Glutamatergic neuron (in vitro differentiated cells): Measurements from ENCODE around the gene EML5. TPM values are rescaled to one million over a fixed set of nuclear protein-coding genes. Genes with fewer than 3 reads are reported as not detected.

Source experiments
- DNase-seq: peaks from one replicate; pipeline ENCODE4 v3.0.0; 2022
- H3K27ac Mint-ChIP-seq: one replicate; pipeline ENCODE4 v1.8.0; 2020; ENCODE audit warnings: mild to moderate bottlenecking, mixed read lengths, inconsistent platforms; ENCODE audit not compliant: unreplicated experiment
- H3K27me3 Mint-ChIP-seq: one replicate; pipeline ENCODE4 v1.8.0; 2020; ENCODE audit warnings: mild to moderate bottlenecking, moderate library complexity, mixed read lengths, inconsistent platforms; ENCODE audit not compliant: unreplicated experiment
- H3K36me3 Mint-ChIP-seq: one replicate; pipeline ENCODE4 v1.8.0; 2020; ENCODE audit warnings: mild to moderate bottlenecking, mixed read lengths, inconsistent platforms; ENCODE audit not compliant: unreplicated experiment
- H3K4me1 Mint-ChIP-seq: one replicate; pipeline ENCODE4 v1.8.0; 2020; ENCODE audit warnings: mild to moderate bottlenecking, low read depth, mixed read lengths, inconsistent platforms; ENCODE audit not compliant: unreplicated experiment
- H3K4me3 Mint-ChIP-seq: one replicate; pipeline ENCODE4 v1.8.0; 2020; ENCODE audit warnings: mild to moderate bottlenecking, mixed read lengths, inconsistent platforms; ENCODE audit not compliant: unreplicated experiment
- H3K9me3 Mint-ChIP-seq: one replicate; pipeline ENCODE4 v1.8.0; 2020; ENCODE audit warnings: mild to moderate bottlenecking, moderate library complexity, mixed read lengths, inconsistent platforms; ENCODE audit not compliant: unreplicated experiment
- CTCF ChIP-seq: fragments of 200-600 bp; sonication (generic); IDR thresholded peaks from one replicate; pipeline ENCODE4 v1.5.0; 2021; ENCODE audit not compliant: partially characterized antibody, unreplicated experiment
- total RNA-seq: library from RNA; stranded (reverse); fragmentation: NEBNext Ultra II Directional; extraction: Animal tissue kit (Norgen Biotek cat#: 25700); gene quantifications from one replicate; pipeline ENCODE4 v1.2.1, GENCODE V29; 2021; ENCODE audit not compliant: unreplicated experiment

EML5 gene
- total RNA-seq, 1 donor from 2014 or later: 2.1 TPM

- H3K9me3 Mint-ChIP-seq: peaks cover 1% of the 10 kb centered on the region
- peaks cover 2% of the 10 kb centered on the region for H3K27me3 Mint-ChIP-seq
- no peak for DNase-seq
- no peak for TF ChIP-seq CTCF
- peak overlapping the region; percentile 35 for H3K27ac Mint-ChIP-seq
- H3K4me1 Mint-ChIP-seq: peaks cover 5% of the 10 kb centered on the region
- peaks cover 21% of the 10 kb centered on the region for H3K36me3 Mint-ChIP-seq
- no peak overlapping the region for H3K4me3 Mint-ChIP-seq
Measured at GRCh38 chr14:88597038-88597437, 195.7 kb downstream of the EML5 start.

GRCh38 chr14:88592031-88592430 lies 200.7 kb downstream of the EML5 start:
- Mint-ChIP-seq H3K4me1 (peaks cover 18% of the 10 kb centered on the region), H3K36me3 (no peaks in the 10 kb centered on the region), H3K27me3 (no peaks in the 10 kb centered on the region), H3K9me3 (peaks cover 8% of the 10 kb centered on the region), H3K27ac (peak overlapping the region; percentile 89), H3K4me3 (no peak overlapping the region)
- DNase-seq: no peak
- TF ChIP-seq CTCF: no peak

- peak; percentile 72 for DNase-seq
- Mint-ChIP-seq H3K27ac (peak overlapping the region; percentile 89), H3K4me1 (peaks cover 18% of the 10 kb centered on the region), H3K36me3 (peaks cover 8% of the 10 kb centered on the region), H3K27me3 (no peaks in the 10 kb centered on the region), H3K4me3 (peak overlapping the region; percentile 16), H3K9me3 (peaks cover 8% of the 10 kb centered on the region)
- TF ChIP-seq CTCF: no peak
Measured at GRCh38 chr14:88590173-88590572, 202.6 kb downstream of the EML5 start.

- no peak for DNase-seq
- Mint-ChIP-seq H3K27me3 (no peaks in the 10 kb centered on the region), H3K9me3 (peaks cover 8% of the 10 kb centered on the region), H3K36me3 (peaks cover 8% of the 10 kb centered on the region), H3K4me1 (peaks cover 18% of the 10 kb centered on the region), H3K4me3 (no peak overlapping the region), H3K27ac (no peak overlapping the region)
- TF ChIP-seq CTCF: no peak
Measured at GRCh38 chr14:88588081-88588480, 204.7 kb downstream of the EML5 start.

- Mint-ChIP-seq H3K4me3 (no peak overlapping the region), H3K27ac (no peak overlapping the region), H3K9me3 (no peaks in the 10 kb centered on the region), H3K36me3 (peaks cover 8% of the 10 kb centered on the region), H3K4me1 (no peaks in the 10 kb centered on the region), H3K27me3 (no peaks in the 10 kb centered on the region)
- TF ChIP-seq CTCF: no peak
- DNase-seq: no peak
Measured at GRCh38 chr14:88584451-88584850, 208.3 kb downstream of the EML5 start.
